Measurements from ENCODE around the gene PPM1H. TPM values are rescaled to one million over a fixed set of nuclear protein-coding genes. Genes with fewer than 3 reads are reported as not detected.
A peak's percentile ranks its signal among the peaks of the same experiment; 100 is the strongest.

PPM1H gene
- total RNA-seq, 1 donor = 0.86 TPM

GRCh38 chr12:62843716-62844115 is 91.2 kb downstream of the PPM1H start:
- TF ChIP-seq CTCF (IDR thresholded peaks at IDR 0.05; ENCODE audit: insufficient read depth, low read depth, low read length) = no peak
- H3K4me3 ChIP-seq (ENCODE audit: low read depth, low read length) = no peak overlapping the region
- no peak for DNase-seq (ENCODE audit: low read depth)

- no peak for DNase-seq (ENCODE audit: low read depth)
- no peak overlapping the region for H3K4me3 ChIP-seq (ENCODE audit: low read depth, low read length)
- no peak for TF ChIP-seq CTCF (IDR thresholded peaks at IDR 0.05; ENCODE audit: insufficient read depth, low read depth, low read length)
Observed at GRCh38 chr12:62841846-62842245, 93.1 kb downstream of the PPM1H start.

GRCh38 chr12:62840806-62841205 is 94.1 kb downstream of the PPM1H start:
- no peak overlapping the region for H3K4me3 ChIP-seq (ENCODE audit: low read depth, low read length)
- TF ChIP-seq CTCF (IDR thresholded peaks at IDR 0.05; ENCODE audit: insufficient read depth, low read depth, low read length) = no peak
- DNase-seq (ENCODE audit: low read depth) = no peak

GRCh38 chr12:62839869-62840660 is 94.9 kb downstream of the PPM1H start:
- DNase-seq (ENCODE audit: low read depth) = peak; percentile 8
- TF ChIP-seq CTCF (IDR thresholded peaks at IDR 0.05; ENCODE audit: insufficient read depth, low read depth, low read length) = no peak
- no peak overlapping the region for H3K4me3 ChIP-seq (ENCODE audit: low read depth, low read length)

GRCh38 chr12:62834971-62835547 is 99.9 kb downstream of the PPM1H start:
- peak; percentile 67 for DNase-seq (ENCODE audit: low read depth)

GRCh38 chr12:62834406-62834805 is 100.5 kb downstream of the PPM1H start:
- no peak overlapping the region for H3K4me3 ChIP-seq (ENCODE audit: low read depth, low read length)
- TF ChIP-seq CTCF (IDR thresholded peaks at IDR 0.05; ENCODE audit: insufficient read depth, low read depth, low read length) = no peak
- no peak for DNase-seq (ENCODE audit: low read depth)

More at GRCh38 chr12:62834971-62835547, 99.9 kb downstream of the PPM1H start:
- no peak for TF ChIP-seq CTCF (IDR thresholded peaks at IDR 0.05; ENCODE audit: insufficient read depth, low read depth, low read length)
- H3K4me3 ChIP-seq (ENCODE audit: low read depth, low read length) = no peak overlapping the region
